Measurements from ENCODE around the gene CELA2B.

CELA2B gene

GRCh38 chr1:15526021-15526489 is 50.2 kb downstream of the CELA2B start:
- no peak for DNase-seq (ENCODE audit: low spot score)

GRCh38 chr1:15526490-15527339 is 50.8 kb downstream of the CELA2B start, which contains the start of gene DNAJC16:
TSS of gene DNAJC16 (plus strand) at chr1:15526848. CDS start at chr1:15529106, 2,258 bp downstream.
- DNase-seq (ENCODE audit: low spot score) = peak; percentile 88

GRCh38 chr1:15531003-15531402 is 55.1 kb downstream of the CELA2B start:
- DNase-seq (ENCODE audit: low spot score) = no peak

- no peak for DNase-seq (ENCODE audit: low spot score)
Measured at GRCh38 chr1:15531682-15532081, 55.8 kb downstream of the CELA2B start.

- no peak for DNase-seq (ENCODE audit: low spot score)
Measured at GRCh38 chr1:15538771-15539170, 62.9 kb downstream of the CELA2B start.

GRCh38 chr1:15540186-15540585 is 64.3 kb downstream of the CELA2B start:
- no peak for DNase-seq (ENCODE audit: low spot score)

Data from germinal center (tissue), 1 donor.